K562 (cell line): ENCODE measurements around the gene NAPB. TPM values are rescaled to one million over a fixed set of nuclear protein-coding genes. Genes with fewer than 3 reads are reported as not detected.

Experiments used
- ATAC-seq: fragments of 200-7000 bp; cut with Tn5 transposase; 3 replicates; pipeline ENCODE4 v1.9.1; 2020; ENCODE audit warnings: moderate library complexity
- Bru-seq: library from RNA; stranded (reverse); fragments of 400-500 nt; gene quantifications from one replicate; lab custom pipeline; 2021; lab: Mats Ljungman, UMichigan
- BruChase-seq, 2 experiments: library from RNA; stranded (reverse); fragments of 400-500 nt; gene quantifications; one replicate each; lab custom pipeline; 2021; lab: Mats Ljungman, UMichigan
- BruUV-seq: library from RNA; stranded (reverse); fragments of 400-500 nt; replicated peaks from 2 replicates; lab custom pipeline; 2021; lab: Mats Ljungman, UMichigan
- CTCF ChIA-PET: fragments of 300-600 bp; formaldehyde crosslinking; extraction: SDS; loops from one replicate; lab custom pipeline; 2021; ENCODE audit warnings: low intra/inter-chr PET ratio; lab: Yijun Ruan, JAX
- POLR2A ChIA-PET: fragments of 300-600, 350-650 bp; sonication (Branson Sonifier 250); formaldehyde crosslinking; extraction: SDS; loops from one replicate; lab custom pipeline; 2021; ENCODE audit warnings: antibody characterized with exemption, inconsistent platforms; lab: Yijun Ruan, JAX
- DNase-seq, 4 experiments: peaks; one replicate each; pipeline versions ENCODE4 v3.0.0 to v3.0.0-alpha.2; 2011 to 2018; ENCODE audit warnings: low spot score in 3 of 4, mixed read lengths in 3 of 4; ENCODE audit errors: extremely low read depth in 1 of 4
- FAIRE-seq: peaks from 2 replicates; lab custom pipeline; 2011; peaks lifted over from hg19 to GRCh38; lab: Jason Lieb, UNC
- H2AFZ ChIP-seq: 2 replicates; pipeline ENCODE4 v1.6.0; 2011; ENCODE audit warnings: low read depth, low read length, control low read depth, inconsistent platforms
- H3K27ac ChIP-seq: fragments of 200-600 bp; 3 replicates; pipeline ENCODE4 v1.8.0; 2011; ENCODE audit warnings: low read depth, mild to moderate bottlenecking, control low read depth, inconsistent platforms, low read length, moderate library complexity, mixed read lengths; ENCODE audit errors: extremely low read depth
- H3K27me3 ChIP-seq, 2 experiments: fragments of 300-600 bp in 1 of 2; 2 replicates in 1 of 2; 3 replicates in 1 of 2; pipeline versions ENCODE4 v1.6.0 to v1.8.0; 2011; ENCODE audit warnings: inconsistent platforms in 2 of 2, low read length in 2 of 2, mild to moderate bottlenecking in 1 of 2, mixed read lengths in 1 of 2, moderate library complexity in 1 of 2; ENCODE audit not compliant: control insufficient read depth in 2 of 2, insufficient read depth in 2 of 2
- H3K36me3 ChIP-seq: fragments of 300-600 bp; 3 replicates; pipeline ENCODE4 v1.8.0; 2011; ENCODE audit warnings: mild to moderate bottlenecking, low read length, inconsistent platforms; ENCODE audit not compliant: control insufficient read depth, insufficient read depth
- H3K4me1 ChIP-seq, 2 experiments: fragments of 200-600 bp in 1 of 2; replicated peaks in 1 of 2; 2 replicates in 1 of 2; 3 replicates in 1 of 2; pipeline versions ENCODE4 v1.5.1 to v1.8.0; 2011; ENCODE audit warnings: inconsistent platforms in 2 of 2, low read length in 2 of 2, mild to moderate bottlenecking in 1 of 2, mixed read lengths in 1 of 2, moderate library complexity in 1 of 2; ENCODE audit not compliant: control insufficient read depth in 2 of 2, insufficient read depth in 2 of 2
- H3K4me2 ChIP-seq: 2 replicates; pipeline ENCODE4 v1.6.1; 2011; ENCODE audit warnings: low read length, control low read depth, inconsistent platforms, mixed read lengths; ENCODE audit not compliant: insufficient read depth
- H3K4me3 ChIP-seq: fragments of 200-600 bp; sonication (generic), shearing (Covaris generic); 2 replicates; pipeline ENCODE4 v1.5.1; 2016; ENCODE audit warnings: control low read depth, inconsistent platforms
- H3K79me2 ChIP-seq: fragments of 200-600 bp; 3 replicates; pipeline ENCODE4 v1.8.0; 2011; ENCODE audit warnings: low read length, inconsistent platforms; ENCODE audit not compliant: control insufficient read depth, insufficient read depth
- H3K9ac ChIP-seq, 2 experiments: 2 replicates each; pipeline versions ENCODE4 v1.6.0 to v1.6.1; 2011; ENCODE audit warnings: low read depth in 2 of 2, low read length in 2 of 2, control low read depth in 1 of 2, inconsistent platforms in 1 of 2, mild to moderate bottlenecking in 1 of 2, mixed read lengths in 1 of 2; ENCODE audit not compliant: insufficient read depth in 1 of 2
- H3K9me1 ChIP-seq: one replicate; pipeline ENCODE4 v1.6.0; 2011; ENCODE audit warnings: inconsistent platforms, mild to moderate bottlenecking, low read length, moderate library complexity; ENCODE audit not compliant: control insufficient read depth, insufficient read depth
- H3K9me3 ChIP-seq: replicated peaks from 2 replicates; pipeline ENCODE4 v1.5.1; 2011; ENCODE audit warnings: low read depth, low read length, inconsistent platforms; ENCODE audit not compliant: control insufficient read depth, insufficient read depth
- H4K20me1 ChIP-seq: replicated peaks from 2 replicates; pipeline ENCODE4 v1.6.1; 2011; ENCODE audit warnings: low read length, inconsistent platforms, mixed read lengths; ENCODE audit not compliant: control insufficient read depth, insufficient read depth
- CAMTA2 ChIP-seq: fragments of 250-450 bp; sonication (Bioruptor Pico); conservative IDR thresholded peaks from 2 replicates; pipeline ENCODE4 v1.5.1; 2022
- E2F3 ChIP-seq: fragments of 250-450 bp; sonication (Bioruptor Pico); IDR thresholded peaks from 2 replicates; pipeline ENCODE4 v1.4.0; 2020; ENCODE audit warnings: mild to moderate bottlenecking
- HSF4 ChIP-seq: fragments of 250-450 bp; sonication (Bioruptor Pico); IDR thresholded peaks from 2 replicates; pipeline ENCODE4 v2.1.2; 2022; ENCODE audit warnings: mild to moderate bottlenecking, moderate library complexity, borderline replicate concordance
- ILF3 ChIP-seq: fragments of 450-650 bp; IDR thresholded peaks from 2 replicates; pipeline ENCODE4 v1.6.1; 2018; ENCODE audit warnings: antibody characterized with exemption, mild to moderate bottlenecking, moderate library complexity, borderline replicate concordance
- RFX7 ChIP-seq: fragments of 250-450 bp; sonication (Bioruptor Pico); IDR thresholded peaks from 2 replicates; pipeline ENCODE4 v1.5.1; 2021; ENCODE audit warnings: mild to moderate bottlenecking
- SMARCC2 ChIP-seq: fragments of 450-650 bp; IDR thresholded peaks from 2 replicates; pipeline ENCODE4 v1.6.1; 2017; ENCODE audit warnings: antibody characterized with exemption, moderate library complexity, mild to moderate bottlenecking, low read depth
- WHSC1 ChIP-seq: IDR thresholded peaks from one replicate; pipeline ENCODE4 v1.6.1; 2012; ENCODE audit warnings: low read length, control low read depth, inconsistent platforms
- ZNF140 ChIP-seq: fragments of 250-450 bp; sonication (Bioruptor Pico); IDR thresholded peaks from 2 replicates; pipeline ENCODE4 v1.8.0; 2021; ENCODE audit warnings: moderate library complexity, mild to moderate bottlenecking, inconsistent platforms
- ZNF165 ChIP-seq: fragments of 250-450 bp; sonication (Bioruptor Pico); IDR thresholded peaks from 2 replicates; pipeline ENCODE4 v1.4.0; 2020; ENCODE audit warnings: borderline replicate concordance
- ZNF584 ChIP-seq: fragments of 200-800 bp; sonication (Bioruptor generic); IDR thresholded peaks from 2 replicates; pipeline ENCODE4 v1.6.1; 2016; ENCODE audit warnings: low read depth, mild to moderate bottlenecking, missing genetic modification characterization, missing compliant biosample characterization
- WGBS: fragments of 100-300 bp; shearing (Covaris generic); methylation state at CpG from one replicate; pipeline ENCODE4 v1.1.6; 2016; ENCODE audit warnings: low coverage, mixed read lengths; ENCODE audit not compliant: insufficient coverage; ENCODE audit errors: missing lambda C conversion rate; 5-methylcytosine and 5-hydroxymethylcytosine counted together
- in situ Hi-C: fragments of 300-500 bp; cut with MboI; formaldehyde crosslinking; loops from 4 replicates; pipeline ENCODE4 v1.15.0; 2018; ENCODE audit warnings: inconsistent platforms, mixed read lengths
- intact Hi-C: fragments of 100-400 bp; cut with micrococcal nuclease; formaldehyde crosslinking; loops from 2 replicates; pipeline ENCODE4 v1.14.2; 2022
- long read RNA-seq, 3 experiments: library from polyadenylated mRNA in 2 of 3; library from RNA in 1 of 3; unstranded in 2 of 3; stranded (forward) in 1 of 3; transcript quantifications; one replicate each; pipeline ENCODE4 v2.0.0, GENCODE V29; 2019 to 2022
- polyA minus RNA-seq, 3 experiments: library from RNA; depleted of rRNA, polyadenylated mRNA; stranded (reverse); fragments of >200 nt; gene quantifications; 2 replicates each; pipeline ENCODE4 v1.2.3, GENCODE V29; 2011
- polyA plus RNA-seq, 8 experiments: library from polyadenylated mRNA; depleted of rRNA in 4 of 8; stranded (reverse) in 5 of 8; unstranded in 3 of 8; fragments of >200 nt; fragmentation: Nextera tagmentation in 2 of 8; fragmentation: Illumina TruSeq in 1 of 8; extraction: Ambion mirVana in 2 of 8; extraction: Trizol in 1 of 8; gene quantifications; 2 replicates each; pipeline versions ENCODE4 v1.2.1 to v1.2.3, GENCODE V29; 2011 to 2014; ENCODE audit warnings: inconsistent platforms in 1 of 8, missing spikeins in 1 of 8
- total RNA-seq, 7 experiments: library from RNA; depleted of rRNA in 6 of 7; stranded (reverse); fragments of >200 nt in 6 of 7; fragmentation: Illumina TruSeq in 2 of 7; extraction: Trizol in 2 of 7; gene quantifications; 2 replicates each; pipeline versions ENCODE4 v1.2.1 to v1.2.3, GENCODE V29; 2011 to 2021; ENCODE audit warnings: low replicate concordance in 1 of 7
- TF ChIP-seq, protein P1 (sequence below): sonication (generic); formaldehyde crosslinking; IDR thresholded peaks from 2 replicates; pipeline ENCODE4 v1.8.0; 2023; ENCODE audit warnings: mild to moderate bottlenecking, missing genetic modification reagents

Gene NAPB
- total RNA-seq (2011; cell fraction: chromatin; rRNA removed; ENCODE audit: low replicate concordance), result 20.6 and 70.0 TPM in 2 replicates
- 10.8 and 16.7 TPM in 2 replicates for total RNA-seq (2011; cell fraction: nucleolus; rRNA removed)
- 40.9 and 51.8 TPM in 2 replicates for total RNA-seq (2011; cell fraction: nucleoplasm; rRNA removed)
- total RNA-seq (2014; rRNA removed) (5.2 and 6.5 TPM in 2 replicates), total RNA-seq (2014; rRNA removed; fragmentation: Illumina TruSeq; extraction: Trizol) (5.9 and 6.9 TPM in 2 replicates), total RNA-seq (2015; rRNA removed; fragmentation: Illumina TruSeq; extraction: Trizol) (5.6 and 5.8 TPM in 2 replicates), total RNA-seq (2021) (4.5 and 5.0 TPM in 2 replicates), polyA plus RNA-seq (2011; rRNA removed) (7.7 and 8.4 TPM in 2 replicates), polyA plus RNA-seq (2014; fragmentation: Illumina TruSeq; extraction: Trizol) (4.0 and 4.4 TPM in 2 replicates), polyA plus RNA-seq (2014; fragmentation: Nextera tagmentation; extraction: Ambion mirVana) (1 to 10 TPM; 1.4 to 2.3 TPM), polyA plus RNA-seq (2014; rRNA removed) (5.3 and 6.2 TPM in 2 replicates), polyA minus RNA-seq (2011; rRNA and poly(A)+ RNA removed) (10.3 and 10.6 TPM in 2 replicates), Bru-seq, nascent RNA (percentile 78 among the genes with signal in this experiment), BruChase-seq, experiment 1, labeled RNA remaining after a 2-hour chase (percentile 89 among the genes with signal in this experiment), BruChase-seq, experiment 2, labeled RNA remaining after a 6-hour chase (percentile 89 among the genes with signal in this experiment)
- 0.64 and 3.2 TPM in 2 replicates for polyA plus RNA-seq (2011; cell fraction: cytosol; rRNA removed)
- 14.5 and 19.0 TPM in 2 replicates for polyA plus RNA-seq (2011; cell fraction: nucleus; rRNA removed)
- 3.8 and 5.9 TPM in 2 replicates for polyA plus RNA-seq (2012)
- 2.5 and 2.7 TPM in 2 replicates for polyA minus RNA-seq (2011; cell fraction: cytosol; rRNA and poly(A)+ RNA removed)
- polyA minus RNA-seq (2011; cell fraction: nucleus; rRNA and poly(A)+ RNA removed), result 15.1 and 24.3 TPM in 2 replicates
- long read RNA-seq, experiment 1, partial matches to known transcripts, result 0 of 18 reads
- long read RNA-seq, experiment 1, other reads (novel, unspliced or antisense), result 15 of 18 reads
- long read RNA-seq, experiment 2, partial matches to known transcripts, result 0 of 4 reads
- long read RNA-seq, experiment 2, other reads (novel, unspliced or antisense), result 4 of 4 reads
- long read RNA-seq, experiment 3, partial matches to known transcripts, result 0 of 3 reads
- long read RNA-seq, experiment 3, other reads (novel, unspliced or antisense), result 2 of 3 reads

DNA sequence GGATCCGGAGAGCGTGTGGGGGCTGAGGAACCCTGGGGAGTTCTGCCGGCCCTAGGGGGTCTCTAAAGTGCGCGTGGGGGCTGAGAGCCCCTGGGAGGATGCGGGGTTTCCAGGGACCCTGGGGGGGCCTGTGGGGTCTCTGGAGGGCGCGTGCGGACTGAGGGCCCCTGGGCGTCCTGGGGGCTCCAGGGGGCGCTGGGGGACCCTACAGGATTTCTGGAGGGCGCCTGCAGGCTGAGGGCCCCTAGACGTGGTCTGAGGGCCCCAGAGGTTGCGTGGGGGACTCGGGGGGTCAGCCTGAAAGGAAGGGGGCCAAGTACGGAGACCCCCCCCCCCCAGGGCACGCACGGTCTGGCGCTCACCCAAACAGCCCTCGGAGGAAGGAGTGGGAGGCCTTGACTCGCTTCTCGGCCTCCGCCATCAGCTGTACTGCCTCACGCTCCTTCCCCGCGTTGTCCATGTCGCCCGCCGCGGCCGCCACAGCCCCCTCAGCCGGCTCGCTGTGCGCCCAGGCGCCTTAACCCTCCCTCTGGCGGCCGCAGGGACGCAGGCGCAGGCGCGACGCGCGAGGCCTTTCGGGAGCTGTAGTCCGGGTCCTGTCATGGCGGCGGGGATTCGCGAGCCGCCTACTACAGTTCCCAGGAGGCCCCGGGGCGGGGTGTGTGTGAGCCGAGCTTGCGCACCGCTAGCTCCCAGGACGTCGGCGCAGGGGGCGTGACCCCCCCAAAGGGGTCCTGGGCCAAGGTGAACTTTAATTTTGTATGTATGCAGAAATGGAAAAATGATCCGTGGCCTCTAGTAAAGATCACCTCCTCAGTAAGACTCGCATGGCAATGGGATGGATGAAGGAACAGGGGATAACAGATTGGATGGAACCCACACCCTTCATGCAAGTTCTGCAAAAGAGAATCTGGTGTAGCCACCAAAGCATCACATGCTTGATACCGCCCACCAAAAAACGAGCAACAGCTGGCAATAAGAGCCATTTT is at the start of gene NAPB:
NAPB (minus strand) TSS at position 546 of the 989 bp plus-strand sequence; CDS start at position 460, 86 bp downstream.
- Histone ChIP-seq H4K20me1 (no peaks in the 10 kb centered on the region), H3K4me1 (peaks cover 7 to 14% of the 10 kb centered on the region in 2 experiments; a peak in 4 of 5 replicates), H3K36me3 (peaks cover 5% of the 10 kb centered on the region; the same call in 2 of the 3 replicates), H3K9ac (peak within 1 kb of the TSS; percentile 85 to 97), H3K27me3 (no peaks in the 10 kb centered on the region), H3K9me1 (no peaks in the 10 kb centered on the region), H2AFZ (peak within 1 kb of the TSS; percentile 92), H3K27ac (peak within 1 kb of the TSS; percentile 86), H3K79me2 (peaks cover 48% of the 10 kb centered on the region), H3K9me3 (no peaks in the 10 kb centered on the region), H3K4me3 (peak within 1 kb of the TSS; percentile 84), H3K4me2 (peak within 1 kb of the TSS; percentile 80)
- 2% methylated on average over 15 of the region's 64 CpGs for WGBS
- FAIRE-seq, result peak; percentile 76
- CTCF ChIA-PET, result no interaction called here
- in situ Hi-C loops (no loop called here), intact Hi-C loops (loop anchor here (5.0 kb wide), 1 partner anchor 64 kb away; no protein-coding TSS in a partner anchor)
- no TSS peak for BruUV-seq
- POLR2A ChIA-PET, result interaction anchor here (0.6 to 2.9 kb wide), 10 partner anchors 10 to 1963 kb away, joined by 3 to 11 read pairs (median 4); no protein-coding TSS in a partner anchor
- ATAC-seq, result peak; percentile 98
- DNase-seq, result peak; percentile 84 to 94 (median 85)
- TF ChIP-seq ZNF165 (CRISPR knock-in tag) (no peak), E2F3 (CRISPR knock-in tag) (no peak), ILF3 (no peak), ZNF140 (CRISPR knock-in tag) (no peak), RFX7 (CRISPR knock-in tag) (no peak), WHSC1 (no peak), ZNF584 (CRISPR knock-in tag) (no peak), HSF4 (CRISPR knock-in tag) (no peak), CAMTA2 (CRISPR knock-in tag) (no peak), SMARCC2 (no peak)
- TF ChIP-seq, protein P1, sequence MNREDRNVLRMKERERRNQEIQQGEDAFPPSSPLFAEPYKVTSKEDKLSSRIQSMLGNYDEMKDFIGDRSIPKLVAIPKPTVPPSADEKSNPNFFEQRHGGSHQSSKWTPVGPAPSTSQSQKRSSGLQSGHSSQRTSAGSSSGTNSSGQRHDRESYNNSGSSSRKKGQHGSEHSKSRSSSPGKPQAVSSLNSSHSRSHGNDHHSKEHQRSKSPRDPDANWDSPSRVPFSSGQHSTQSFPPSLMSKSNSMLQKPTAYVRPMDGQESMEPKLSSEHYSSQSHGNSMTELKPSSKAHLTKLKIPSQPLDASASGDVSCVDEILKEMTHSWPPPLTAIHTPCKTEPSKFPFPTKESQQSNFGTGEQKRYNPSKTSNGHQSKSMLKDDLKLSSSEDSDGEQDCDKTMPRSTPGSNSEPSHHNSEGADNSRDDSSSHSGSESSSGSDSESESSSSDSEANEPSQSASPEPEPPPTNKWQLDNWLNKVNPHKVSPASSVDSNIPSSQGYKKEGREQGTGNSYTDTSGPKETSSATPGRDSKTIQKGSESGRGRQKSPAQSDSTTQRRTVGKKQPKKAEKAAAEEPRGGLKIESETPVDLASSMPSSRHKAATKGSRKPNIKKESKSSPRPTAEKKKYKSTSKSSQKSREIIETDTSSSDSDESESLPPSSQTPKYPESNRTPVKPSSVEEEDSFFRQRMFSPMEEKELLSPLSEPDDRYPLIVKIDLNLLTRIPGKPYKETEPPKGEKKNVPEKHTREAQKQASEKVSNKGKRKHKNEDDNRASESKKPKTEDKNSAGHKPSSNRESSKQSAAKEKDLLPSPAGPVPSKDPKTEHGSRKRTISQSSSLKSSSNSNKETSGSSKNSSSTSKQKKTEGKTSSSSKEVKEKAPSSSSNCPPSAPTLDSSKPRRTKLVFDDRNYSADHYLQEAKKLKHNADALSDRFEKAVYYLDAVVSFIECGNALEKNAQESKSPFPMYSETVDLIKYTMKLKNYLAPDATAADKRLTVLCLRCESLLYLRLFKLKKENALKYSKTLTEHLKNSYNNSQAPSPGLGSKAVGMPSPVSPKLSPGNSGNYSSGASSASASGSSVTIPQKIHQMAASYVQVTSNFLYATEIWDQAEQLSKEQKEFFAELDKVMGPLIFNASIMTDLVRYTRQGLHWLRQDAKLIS (CRISPR knock-in tag), result no peak
